H9 (cell line): ENCODE data around the gene PIEZO2. TPM values are rescaled to one million over a fixed set of nuclear protein-coding genes. Genes with fewer than 3 reads are reported as not detected.

Experiments
- DNase-seq: peaks from one replicate; pipeline ENCODE4 v3.0.0-alpha.2; 2017
- H2AFZ ChIP-seq: one replicate; pipeline ENCODE4 v1.6.1; 2013; ENCODE audit warnings: mild to moderate bottlenecking, low read length, control low read depth, moderate library complexity
- H2AK5ac ChIP-seq: 2 replicates; pipeline ENCODE4 v1.6.1; 2013; ENCODE audit warnings: low read length, control low read depth, mixed read lengths; ENCODE audit not compliant: insufficient read length
- H2BK120ac ChIP-seq: one replicate; pipeline ENCODE4 v1.6.1; 2013; ENCODE audit warnings: low read depth, mild to moderate bottlenecking, low read length, control low read depth, inconsistent platforms; ENCODE audit not compliant: poor library complexity, severe bottlenecking
- H2BK12ac ChIP-seq: 2 replicates; pipeline ENCODE4 v1.6.1; 2013; ENCODE audit warnings: low read length, control low read depth, mixed read lengths, low read depth; ENCODE audit not compliant: insufficient read length
- H2BK15ac ChIP-seq: 2 replicates; pipeline ENCODE4 v1.6.1; 2013; ENCODE audit warnings: low read depth, low read length, control low read depth
- H2BK20ac ChIP-seq: one replicate; pipeline ENCODE4 v1.6.1; 2013; ENCODE audit warnings: low read depth, mild to moderate bottlenecking, low read length, control low read depth, inconsistent platforms; ENCODE audit not compliant: poor library complexity, severe bottlenecking
- H2BK5ac ChIP-seq: 2 replicates; pipeline ENCODE4 v1.6.1; 2013; ENCODE audit warnings: low read length, control low read depth, mixed read lengths; ENCODE audit not compliant: insufficient read length
- H3K14ac ChIP-seq: 2 replicates; pipeline ENCODE4 v1.6.1; 2013; ENCODE audit warnings: low read length, control low read depth; ENCODE audit not compliant: insufficient read depth
- H3K18ac ChIP-seq: 2 replicates; pipeline ENCODE4 v1.6.1; 2013; ENCODE audit warnings: low read depth, mild to moderate bottlenecking, mixed read lengths, low read length, control low read depth; ENCODE audit not compliant: insufficient read length
- H3K23ac ChIP-seq: 2 replicates; pipeline ENCODE4 v1.6.1; 2013; ENCODE audit warnings: low read length, control low read depth, mixed read lengths, low read depth; ENCODE audit not compliant: insufficient read length
- H3K23me2 ChIP-seq: 2 replicates; pipeline ENCODE4 v1.6.1; 2013; ENCODE audit warnings: low read depth, mild to moderate bottlenecking, mixed read lengths, low read length, control low read depth; ENCODE audit not compliant: insufficient read length, poor library complexity, severe bottlenecking
- H3K27ac ChIP-seq: 2 replicates; pipeline ENCODE4 v1.5.1; 2013; ENCODE audit warnings: low read length, control low read depth, mixed read lengths, low read depth; ENCODE audit not compliant: insufficient read length
- H3K27me3 ChIP-seq: 2 replicates; pipeline ENCODE4 v1.6.1; 2013; ENCODE audit warnings: low read length, control low read depth, inconsistent platforms; ENCODE audit not compliant: insufficient read depth
- H3K4ac ChIP-seq: 2 replicates; pipeline ENCODE4 v1.6.1; 2013; ENCODE audit warnings: low read depth, mild to moderate bottlenecking, control low read depth, inconsistent platforms, low read length, moderate library complexity
- H3K4me1 ChIP-seq: 2 replicates; pipeline ENCODE4 v1.6.1; 2013; ENCODE audit warnings: low read length, control low read depth, inconsistent platforms; ENCODE audit not compliant: insufficient read depth
- H3K4me2 ChIP-seq: 2 replicates; pipeline ENCODE4 v1.6.1; 2013; ENCODE audit warnings: low read length, control low read depth, mixed read lengths; ENCODE audit not compliant: insufficient read length, insufficient read depth
- H3K56ac ChIP-seq: 2 replicates; pipeline ENCODE4 v1.6.1; 2013; ENCODE audit warnings: low read depth, mild to moderate bottlenecking, mixed read lengths, low read length, control low read depth; ENCODE audit not compliant: insufficient read length
- H3K79me1 ChIP-seq: 2 replicates; pipeline ENCODE4 v1.6.1; 2013; ENCODE audit warnings: low read depth, mild to moderate bottlenecking, moderate library complexity, low read length, control low read depth, inconsistent platforms; ENCODE audit not compliant: insufficient read depth, poor library complexity, severe bottlenecking
- H3K79me2 ChIP-seq: 2 replicates; pipeline ENCODE4 v1.6.1; 2013; ENCODE audit warnings: low read length, control low read depth, inconsistent platforms; ENCODE audit not compliant: insufficient read depth
- H3K9ac ChIP-seq: 2 replicates; pipeline ENCODE4 v1.6.1; 2013; ENCODE audit warnings: low read length, control low read depth, mixed read lengths; ENCODE audit not compliant: insufficient read length; ENCODE audit errors: extremely low read depth
- H3K9me3 ChIP-seq: one replicate; pipeline ENCODE4 v1.6.1; 2013; ENCODE audit warnings: low read depth, low read length, inconsistent platforms; ENCODE audit not compliant: control insufficient read depth
- H3T11ph ChIP-seq: one replicate; pipeline ENCODE4 v1.6.1; 2013; ENCODE audit warnings: mild to moderate bottlenecking, low read length, control low read depth, inconsistent platforms
- H4K20me1 ChIP-seq: one replicate; pipeline ENCODE4 v1.6.1; 2013; ENCODE audit not compliant: control insufficient read depth, insufficient read length, insufficient read depth
- H4K5ac ChIP-seq: 2 replicates; pipeline ENCODE4 v1.6.1; 2013; ENCODE audit warnings: low read depth, mild to moderate bottlenecking, mixed read lengths, low read length, control low read depth; ENCODE audit not compliant: insufficient read length
- H4K8ac ChIP-seq: replicated peaks from 2 replicates; pipeline ENCODE4 v1.6.1; 2013; ENCODE audit warnings: low read length, control low read depth, mixed read lengths, low read depth; ENCODE audit not compliant: insufficient read length
- H4K91ac ChIP-seq: 2 replicates; pipeline ENCODE4 v1.6.1; 2013; ENCODE audit warnings: low read depth, mild to moderate bottlenecking, moderate library complexity, mixed read lengths, low read length, control low read depth; ENCODE audit not compliant: insufficient read length
- H3K27ac Mint-ChIP-seq, 3 experiments: 2 replicates in 2 of 3; 3 replicates in 1 of 3; pipeline ENCODE4 v1.8.0; 2020 to 2021; ENCODE audit warnings: mixed read lengths in 3 of 3, mild to moderate bottlenecking in 1 of 3, moderate library complexity in 1 of 3
- H3K27me3 Mint-ChIP-seq: 2 replicates; pipeline ENCODE4 v1.8.0; 2021; ENCODE audit warnings: low read depth, mild to moderate bottlenecking, moderate library complexity, mixed read lengths
- H3K36me3 Mint-ChIP-seq, 3 experiments: 2 replicates in 2 of 3; 3 replicates in 1 of 3; pipeline ENCODE4 v1.8.0; 2020 to 2021; ENCODE audit warnings: low read depth in 3 of 3, mixed read lengths in 3 of 3; ENCODE audit not compliant: insufficient read depth in 1 of 3
- H3K4me1 Mint-ChIP-seq, 2 experiments: 2 replicates each; pipeline ENCODE4 v1.8.0; 2020; ENCODE audit warnings: mixed read lengths in 2 of 2
- H3K4me3 Mint-ChIP-seq, 2 experiments: 2 replicates in 1 of 2; 3 replicates in 1 of 2; pipeline ENCODE4 v1.8.0; 2020 to 2021; ENCODE audit warnings: mild to moderate bottlenecking in 2 of 2, mixed read lengths in 2 of 2, moderate library complexity in 1 of 2
- H3K9me3 Mint-ChIP-seq, 2 experiments: 2 replicates in 1 of 2; 3 replicates in 1 of 2; pipeline ENCODE4 v1.8.0; 2020; ENCODE audit warnings: mild to moderate bottlenecking in 2 of 2, mixed read lengths in 2 of 2, moderate library complexity in 1 of 2
- WGBS: extraction: QIAGEN DNeasy Blood & Tissue Kit; methylation state at CpG from one replicate; pipeline ENCODE4 v1.1.7; 2013; ENCODE audit warnings: missing lambda C conversion rate, low lambda C conversion rate, mixed read lengths; ENCODE audit not compliant: insufficient read length; ENCODE audit errors: extremely low coverage; 5-methylcytosine and 5-hydroxymethylcytosine counted together
- total RNA-seq: library from RNA; stranded (reverse); gene quantifications from 2 replicates; pipeline ENCODE4 v1.2.1, GENCODE V29; 2021
- TF ChIP-seq, protein P1 (sequence below): fragments of 200-600 bp; sonication (generic); conservative IDR thresholded peaks from 3 replicates; pipeline ENCODE4 v1.8.0; 2021; ENCODE audit warnings: antibody characterized with exemption, mild to moderate bottlenecking

Gene PIEZO2
- total RNA-seq, 1 experiment from 2014 or later, result 3.9 TPM

GRCh38 chr18:10942998-10943397 is 206.4 kb downstream of the PIEZO2 start:
- H3K27me3 ChIP-seq, result no peaks in the 10 kb centered on the region
- H3K4me2 ChIP-seq, result no peak overlapping the region
- H3K27ac ChIP-seq, result no peak overlapping the region
- Mint-ChIP-seq H3K4me1 (no peaks in the 10 kb centered on the region; a peak in 1 of 4 replicates), H3K9me3 (peaks cover 42 to 43% of the 10 kb centered on the region in 2 experiments), H3K4me3 (no peak overlapping the region), H3K36me3 (peaks cover 30 to 45% (median 35%) of the 10 kb centered on the region in 3 experiments), H3K27ac (no peak overlapping the region), H3K27me3 (no peaks in the 10 kb centered on the region)
- no peak overlapping the region for H4K5ac ChIP-seq
- H3K18ac ChIP-seq, result no peak overlapping the region
- no CpG with 5 or more reads among the region's 4 CpGs for WGBS
- no peak overlapping the region for H4K8ac ChIP-seq
- no peak for DNase-seq
- H2BK12ac ChIP-seq, result no peak overlapping the region
- no peak overlapping the region for H3K56ac ChIP-seq
- H3K9ac ChIP-seq, result no peak overlapping the region
- TF ChIP-seq, protein P1, sequence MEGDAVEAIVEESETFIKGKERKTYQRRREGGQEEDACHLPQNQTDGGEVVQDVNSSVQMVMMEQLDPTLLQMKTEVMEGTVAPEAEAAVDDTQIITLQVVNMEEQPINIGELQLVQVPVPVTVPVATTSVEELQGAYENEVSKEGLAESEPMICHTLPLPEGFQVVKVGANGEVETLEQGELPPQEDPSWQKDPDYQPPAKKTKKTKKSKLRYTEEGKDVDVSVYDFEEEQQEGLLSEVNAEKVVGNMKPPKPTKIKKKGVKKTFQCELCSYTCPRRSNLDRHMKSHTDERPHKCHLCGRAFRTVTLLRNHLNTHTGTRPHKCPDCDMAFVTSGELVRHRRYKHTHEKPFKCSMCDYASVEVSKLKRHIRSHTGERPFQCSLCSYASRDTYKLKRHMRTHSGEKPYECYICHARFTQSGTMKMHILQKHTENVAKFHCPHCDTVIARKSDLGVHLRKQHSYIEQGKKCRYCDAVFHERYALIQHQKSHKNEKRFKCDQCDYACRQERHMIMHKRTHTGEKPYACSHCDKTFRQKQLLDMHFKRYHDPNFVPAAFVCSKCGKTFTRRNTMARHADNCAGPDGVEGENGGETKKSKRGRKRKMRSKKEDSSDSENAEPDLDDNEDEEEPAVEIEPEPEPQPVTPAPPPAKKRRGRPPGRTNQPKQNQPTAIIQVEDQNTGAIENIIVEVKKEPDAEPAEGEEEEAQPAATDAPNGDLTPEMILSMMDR, result peak; percentile 27; the same call in 1 of the 3 replicates
- H3K23me2 ChIP-seq, result no peaks in the 10 kb centered on the region
- no peaks in the 10 kb centered on the region for H4K20me1 ChIP-seq
- H3K79me1 ChIP-seq, result no peaks in the 10 kb centered on the region
- H3K14ac ChIP-seq, result no peak overlapping the region
- H2AFZ ChIP-seq, result no peak overlapping the region
- no peaks in the 10 kb centered on the region for H3K79me2 ChIP-seq
- no peaks in the 10 kb centered on the region for H3K4me1 ChIP-seq
- no peak overlapping the region for H3K23ac ChIP-seq
- H2BK20ac ChIP-seq, result no peak overlapping the region
- H4K91ac ChIP-seq, result no peak overlapping the region
- H2BK120ac ChIP-seq, result no peak overlapping the region
- H3K9me3 ChIP-seq, result peaks cover 6% of the 10 kb centered on the region
- H3K4ac ChIP-seq, result no peak overlapping the region
- no peak overlapping the region for H3T11ph ChIP-seq
- H2AK5ac ChIP-seq, result no peak overlapping the region
- no peak overlapping the region for H2BK15ac ChIP-seq
- no peak overlapping the region for H2BK5ac ChIP-seq
